Left ventricle myocardium inferior (tissue), 1 donor: Measurements from ENCODE around the gene CD244. TPM values are rescaled to one million over a fixed set of nuclear protein-coding genes. Genes with fewer than 3 reads are reported as not detected.

ENCODE experiments used
- DNase-seq: peaks from one replicate; pipeline ENCODE4 v3.0.0-alpha.2; 2020
- H3K27ac ChIP-seq: fragments of 200-600 bp; replicated peaks from 2 replicates; pipeline ENCODE4 v1.8.0; 2021
- H3K27me3 ChIP-seq: fragments of 200-600 bp; 2 replicates; pipeline ENCODE4 v1.8.0; 2021; ENCODE audit warnings: low read depth
- H3K36me3 ChIP-seq: fragments of 200-600 bp; 2 replicates; pipeline ENCODE4 v1.8.0; 2021
- H3K4me1 ChIP-seq: fragments of 200-600 bp; 2 replicates; pipeline ENCODE4 v1.8.0; 2021
- H3K4me3 ChIP-seq: fragments of 200-600 bp; 2 replicates; pipeline ENCODE4 v1.8.0; 2021; ENCODE audit warnings: mild to moderate bottlenecking, moderate library complexity
- H3K9me3 ChIP-seq: fragments of 200-600 bp; replicated peaks from 2 replicates; pipeline ENCODE4 v1.8.0; 2021
- CTCF ChIP-seq: fragments of 200-600 bp; IDR thresholded peaks from 2 replicates; pipeline ENCODE4 v1.8.0; 2021; ENCODE audit warnings: antibody characterized with exemption, mild to moderate bottlenecking, borderline replicate concordance
- intact Hi-C: fragments of 100-400 bp; cut with micrococcal nuclease; formaldehyde crosslinking; loops from one replicate; pipeline ENCODE4 v1.11.0; 2022
- total RNA-seq: library from RNA; stranded (reverse); fragmentation: NEBNext Ultra II Directional; extraction: Animal tissue kit (Norgen Biotek cat#: 25700); gene quantifications from one replicate; pipeline ENCODE4 v1.2.1, GENCODE V29; 2021
- donor health status: DM: no; HTN: yes; CAD: no; lungs with severe emphysema.

CD244 gene
- total RNA-seq, 1 donor from 2014 or later, result 0.14 TPM

GRCh38 chr1:160864173-160864572, 1.5 kb upstream of the CD244 start:
- no peaks in the 10 kb centered on the region for H3K4me1 ChIP-seq
- H3K27ac ChIP-seq, result no peak overlapping the region
- intact Hi-C loops, result no loop called here
- H3K27me3 ChIP-seq, result peaks cover 28% of the 10 kb centered on the region
- DNase-seq, result no peak
- H3K36me3 ChIP-seq, result no peaks in the 10 kb centered on the region
- no peak overlapping the region for H3K4me3 ChIP-seq
- H3K9me3 ChIP-seq, result no peaks in the 10 kb centered on the region
- TF ChIP-seq CTCF, result no peak

GRCh38 chr1:160863774-160864131, 1.1 kb upstream of the CD244 start:
- peaks cover 30% of the 10 kb centered on the region for H3K27me3 ChIP-seq
- H3K9me3 ChIP-seq, result no peaks in the 10 kb centered on the region
- no peak overlapping the region for H3K4me3 ChIP-seq
- H3K36me3 ChIP-seq, result no peaks in the 10 kb centered on the region
- no peak for TF ChIP-seq CTCF
- no peaks in the 10 kb centered on the region for H3K4me1 ChIP-seq
- H3K27ac ChIP-seq, result peak overlapping the region; percentile 21
- peak; percentile 22 for DNase-seq
- intact Hi-C loops, result no loop called here

- no peak overlapping the region for H3K4me3 ChIP-seq
- H3K27ac ChIP-seq, result peak overlapping the region; percentile 21
- no peaks in the 10 kb centered on the region for H3K36me3 ChIP-seq
- H3K4me1 ChIP-seq, result no peaks in the 10 kb centered on the region
- H3K27me3 ChIP-seq, result peaks cover 30% of the 10 kb centered on the region
- no peaks in the 10 kb centered on the region for H3K9me3 ChIP-seq
- no peak for TF ChIP-seq CTCF
- intact Hi-C loops, result no loop called here
- no peak for DNase-seq
Measured at GRCh38 chr1:160863061-160863773, 530 bp upstream of the CD244 start.

GRCh38 chr1:160860840-160861505, 1.7 kb downstream of the CD244 start:
- DNase-seq, result no peak
- H3K36me3 ChIP-seq, result no peaks in the 10 kb centered on the region
- H3K9me3 ChIP-seq, result no peaks in the 10 kb centered on the region
- no peak overlapping the region for H3K4me3 ChIP-seq
- H3K27ac ChIP-seq, result no peak overlapping the region
- TF ChIP-seq CTCF, result no peak
- intact Hi-C loops, result no loop called here
- no peaks in the 10 kb centered on the region for H3K4me1 ChIP-seq
- peaks cover 30% of the 10 kb centered on the region for H3K27me3 ChIP-seq

GRCh38 chr1:160859166-160859565, 3.5 kb downstream of the CD244 start:
- H3K27me3 ChIP-seq, result peaks cover 30% of the 10 kb centered on the region
- DNase-seq, result no peak
- intact Hi-C loops, result no loop called here
- no peaks in the 10 kb centered on the region for H3K4me1 ChIP-seq
- H3K9me3 ChIP-seq, result no peaks in the 10 kb centered on the region
- H3K4me3 ChIP-seq, result no peak overlapping the region
- no peak for TF ChIP-seq CTCF
- H3K27ac ChIP-seq, result no peak overlapping the region
- no peaks in the 10 kb centered on the region for H3K36me3 ChIP-seq
